ENCODE data around the gene GNAS.

GRCh38 chr20:58927490-58928061 is 75.1 kb downstream of the GNAS start:
- TF ChIP-seq MAX (IDR thresholded peaks at IDR 0.05) (no peak), HNF4G (IDR thresholded peaks at IDR 0.05) (no peak), REST (IDR thresholded peaks at IDR 0.05) (no peak), CTCF (IDR thresholded peaks at IDR 0.05; ENCODE audit: low read depth, low read length, missing input control) (no peak), JUND (IDR thresholded peaks at IDR 0.05) (no peak), RXRA (IDR thresholded peaks at IDR 0.05) (no peak), EGR1 (IDR thresholded peaks at IDR 0.05; ENCODE audit: low read depth in 2 of 2) (no peak), RAD21 (IDR thresholded peaks at IDR 0.05) (no peak), YY1 (IDR thresholded peaks at IDR 0.05) (no peak)

Data from liver (tissue), 3 donors.